AG09309 (cell line): ENCODE results near the gene MOB3B.
"Not testable (repeated sequence)": the region's sequence is repeated elsewhere in the genome, so short reads cannot be mapped to it uniquely, and the experiment has no call there.

Source experiments
- DNase-seq: peaks from one replicate; pipeline ENCODE4 v3.0.0-alpha.2; 2010; ENCODE audit warnings: low read depth
- H3K4me3 ChIP-seq: 2 replicates; pipeline ENCODE4 v1.5.1; 2011; ENCODE audit warnings: mild to moderate bottlenecking, low read depth, low read length, moderate library complexity; ENCODE audit not compliant: control insufficient read depth
- CTCF ChIP-seq: IDR thresholded peaks from 2 replicates; pipeline ENCODE4 v1.5.1; 2011; ENCODE audit warnings: mild to moderate bottlenecking, low read depth, low read length, inconsistent platforms; ENCODE audit not compliant: insufficient read depth, control insufficient read depth; ENCODE audit errors: missing control alignments

MOB3B gene

GRCh38 chr9:27462434-27462833 is 67.2 kb downstream of the MOB3B start:
- H3K4me3 ChIP-seq, result no peak overlapping the region
- no peak for TF ChIP-seq CTCF
- no peak for DNase-seq

- TF ChIP-seq CTCF, result no peak
- no peak overlapping the region for H3K4me3 ChIP-seq
- no peak for DNase-seq
Observed at GRCh38 chr9:27460226-27461023, 69.2 kb downstream of the MOB3B start.

GRCh38 chr9:27457445-27457844 is 72.2 kb downstream of the MOB3B start:
- H3K4me3 ChIP-seq, result no peak overlapping the region
- TF ChIP-seq CTCF, result no peak
- no peak for DNase-seq

- no peak for TF ChIP-seq CTCF
- no peak overlapping the region for H3K4me3 ChIP-seq
- no peak for DNase-seq
Observed at GRCh38 chr9:27453860-27454553, 75.6 kb downstream of the MOB3B start.

- no peak for TF ChIP-seq CTCF
Observed at GRCh38 chr9:27451207-27451797, 78.3 kb downstream of the MOB3B start.

GRCh38 chr9:27450752-27451151 is 78.9 kb downstream of the MOB3B start:
- no peak for TF ChIP-seq CTCF

More at GRCh38 chr9:27451207-27451797, 78.3 kb downstream of the MOB3B start:
- DNase-seq, result no peak
- H3K4me3 ChIP-seq, result no peak overlapping the region

GRCh38 chr9:27448356-27448755 is 81.3 kb downstream of the MOB3B start:
- not testable (repeated sequence) for DNase-seq

More at GRCh38 chr9:27450752-27451151, 78.9 kb downstream of the MOB3B start:
- no peak for DNase-seq
- no peak overlapping the region for H3K4me3 ChIP-seq

More at GRCh38 chr9:27448356-27448755, 81.3 kb downstream of the MOB3B start:
- not testable (repeated sequence) for H3K4me3 ChIP-seq
